K562 (cell line): ENCODE results near the gene SPRYD3. TPM values are rescaled to one million over a fixed set of nuclear protein-coding genes. Genes with fewer than 3 reads are reported as not detected.

Experiments
- MEF2A ChIP-seq: IDR thresholded peaks from 2 replicates; pipeline ENCODE4 v1.6.1; 2011; ENCODE audit warnings: low read depth, mild to moderate bottlenecking, low read length, moderate library complexity; ENCODE audit not compliant: control insufficient read depth
- MLLT1 ChIP-seq, 2 experiments: fragments of 450-650 bp; IDR thresholded peaks; 2 replicates each; pipeline ENCODE4 v1.6.1; 2016
- PURB ChIP-seq: sonication (generic); formaldehyde crosslinking; IDR thresholded peaks from 2 replicates; pipeline ENCODE4 v1.9.0; 2021; ENCODE audit warnings: low read depth, mild to moderate bottlenecking, missing genetic modification reagents
- RAD21 ChIP-seq, 2 experiments: fragments of 250-450 bp in 1 of 2; fragments of 450-650 bp in 1 of 2; sonication (Bioruptor Pico) in 1 of 2; formaldehyde crosslinking in 1 of 2; IDR thresholded peaks in 1 of 2; conservative IDR thresholded peaks in 1 of 2; 2 replicates each; pipeline versions ENCODE4 v1.4.0 to v1.8.0; 2020 to 2022; ENCODE audit warnings: mild to moderate bottlenecking in 2 of 2, moderate library complexity in 1 of 2
- ZBTB49 ChIP-seq: sonication (generic); formaldehyde crosslinking; IDR thresholded peaks from 2 replicates; pipeline ENCODE4 v1.8.0; 2022; ENCODE audit warnings: missing genetic modification reagents, mild to moderate bottlenecking, borderline replicate concordance
- ZNF274 ChIP-seq: IDR thresholded peaks from 2 replicates; pipeline ENCODE4 v1.6.1; 2011; ENCODE audit warnings: low read depth, mild to moderate bottlenecking, low read length, moderate library complexity, borderline replicate concordance
- polyA plus RNA-seq, 8 experiments: library from polyadenylated mRNA; depleted of rRNA in 4 of 8; stranded (reverse) in 5 of 8; unstranded in 3 of 8; fragments of >200 nt; fragmentation: Nextera tagmentation in 2 of 8; fragmentation: Illumina TruSeq in 1 of 8; extraction: Ambion mirVana in 2 of 8; extraction: Trizol in 1 of 8; gene quantifications; 2 replicates each; pipeline versions ENCODE4 v1.2.1 to v1.2.3, GENCODE V29; 2011 to 2014; ENCODE audit warnings: inconsistent platforms in 1 of 8, missing spikeins in 1 of 8
- total RNA-seq, 7 experiments: library from RNA; depleted of rRNA in 6 of 7; stranded (reverse); fragments of >200 nt in 6 of 7; fragmentation: Illumina TruSeq in 2 of 7; extraction: Trizol in 2 of 7; gene quantifications; 2 replicates each; pipeline versions ENCODE4 v1.2.1 to v1.2.3, GENCODE V29; 2011 to 2021; ENCODE audit warnings: low replicate concordance in 1 of 7

The SPRYD3 gene
- total and polyA plus RNA-seq, 9 of the 15 experiments (the other 6 are each of a cell fraction or from before 2014, with no cell fraction given) = 1.5 to 13.6 (median 7.6) TPM

GRCh38 chr12:53073881-53074280 lies 5.3 kb downstream of the SPRYD3 start (continued):
- no peak for TF ChIP-seq ZBTB49 (CRISPR knock-in tag)
- no peak for TF ChIP-seq RAD21 (CRISPR knock-in tag; conservative IDR thresholded peaks at IDR 0.05 in 1 of 2, IDR thresholded peaks at IDR 0.05 in 1 of 2)
- no peak for TF ChIP-seq MLLT1 (IDR thresholded peaks at IDR 0.05)
- no peak for TF ChIP-seq ZNF274
- no peak for TF ChIP-seq MEF2A
- TF ChIP-seq PURB (CRISPR knock-in tag) = no peak
